Measurements from ENCODE around the gene PLCXD1. TPM values are rescaled to one million over a fixed set of nuclear protein-coding genes. Genes with fewer than 3 reads are reported as not detected.
"Not testable (repeated sequence)": the region's sequence is repeated elsewhere in the genome, so short reads cannot be mapped to it uniquely, and the experiment has no call there.

The PLCXD1 gene
- total RNA-seq, 2 donors from 2014 or later = 18.3 to 61.7 TPM

DNA sequence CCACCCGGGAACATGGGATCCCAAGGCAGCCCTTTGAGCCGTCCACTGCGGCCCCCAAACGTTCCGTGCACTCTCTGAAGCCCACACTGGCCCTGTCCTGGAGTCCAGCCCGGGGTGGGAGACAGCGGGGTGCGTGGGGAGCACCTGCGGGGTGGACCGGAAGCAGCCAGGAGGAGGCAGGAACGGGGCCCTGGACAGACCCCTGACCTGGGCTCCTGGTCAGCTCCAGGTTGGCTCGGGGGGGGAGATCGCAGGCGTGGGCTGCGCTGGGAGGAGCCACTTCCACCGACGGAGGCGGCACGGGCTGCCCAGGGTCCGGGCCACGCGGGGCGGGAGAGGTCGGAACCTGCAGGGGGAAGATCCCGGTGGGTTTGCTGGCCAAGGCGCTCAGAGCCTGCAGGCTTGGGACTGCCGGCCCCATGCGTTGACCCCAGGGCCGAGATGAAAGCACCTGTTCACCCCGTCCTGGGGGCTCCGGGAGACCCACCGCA lies 5.7 kb upstream of the PLCXD1 start:
- peaks cover 0 to 11% of the 10 kb centered on the region in 2 donors for H3K4me1 Mint-ChIP-seq (ENCODE audit: low read depth in 2 of 2)
- no peak overlapping the region for H3K27ac Mint-ChIP-seq
- H3K4me3 Mint-ChIP-seq = peak overlapping the region; percentile 56
- no peaks in the 10 kb centered on the region for H3K36me3 Mint-ChIP-seq
- DNase-seq (ENCODE audit: low spot score) = no peak
- peaks cover 0 to 4% of the 10 kb centered on the region in 2 donors for H3K27me3 Mint-ChIP-seq
- no peaks in the 10 kb centered on the region for H3K9me3 Mint-ChIP-seq
- ATAC-seq = peak; percentile 21 to 26

- H3K27me3 Mint-ChIP-seq = peaks cover 0 to 4% of the 10 kb centered on the region in 2 donors
- DNase-seq (ENCODE audit: low spot score) (peak; percentile 76), ATAC-seq (peak; percentile 92 to 95)
- no peaks in the 10 kb centered on the region for H3K9me3 Mint-ChIP-seq
- H3K27ac Mint-ChIP-seq = no peak overlapping the region
- H3K4me1 Mint-ChIP-seq (ENCODE audit: low read depth in 2 of 2) = peaks cover 0 to 11% of the 10 kb centered on the region in 2 donors
- peak overlapping the region; percentile 71 for H3K4me3 Mint-ChIP-seq
- H3K36me3 Mint-ChIP-seq = no peaks in the 10 kb centered on the region
Observed at GRCh38 chrX:275967-276580, 5.1 kb upstream of the PLCXD1 start.

- H3K27ac Mint-ChIP-seq = no peak overlapping the region
- no peaks in the 10 kb centered on the region for H3K36me3 Mint-ChIP-seq
- ATAC-seq (peak; percentile 70 to 76), DNase-seq (ENCODE audit: low spot score) (no peak)
- peaks cover 0 to 4% of the 10 kb centered on the region in 2 donors for H3K27me3 Mint-ChIP-seq
- H3K4me3 Mint-ChIP-seq = peak overlapping the region; percentile 71
- H3K4me1 Mint-ChIP-seq (ENCODE audit: low read depth in 2 of 2) = peaks cover 0 to 11% of the 10 kb centered on the region in 2 donors
- H3K9me3 Mint-ChIP-seq = no peaks in the 10 kb centered on the region
Observed at GRCh38 chrX:276581-277201, 4.5 kb upstream of the PLCXD1 start.

DNA sequence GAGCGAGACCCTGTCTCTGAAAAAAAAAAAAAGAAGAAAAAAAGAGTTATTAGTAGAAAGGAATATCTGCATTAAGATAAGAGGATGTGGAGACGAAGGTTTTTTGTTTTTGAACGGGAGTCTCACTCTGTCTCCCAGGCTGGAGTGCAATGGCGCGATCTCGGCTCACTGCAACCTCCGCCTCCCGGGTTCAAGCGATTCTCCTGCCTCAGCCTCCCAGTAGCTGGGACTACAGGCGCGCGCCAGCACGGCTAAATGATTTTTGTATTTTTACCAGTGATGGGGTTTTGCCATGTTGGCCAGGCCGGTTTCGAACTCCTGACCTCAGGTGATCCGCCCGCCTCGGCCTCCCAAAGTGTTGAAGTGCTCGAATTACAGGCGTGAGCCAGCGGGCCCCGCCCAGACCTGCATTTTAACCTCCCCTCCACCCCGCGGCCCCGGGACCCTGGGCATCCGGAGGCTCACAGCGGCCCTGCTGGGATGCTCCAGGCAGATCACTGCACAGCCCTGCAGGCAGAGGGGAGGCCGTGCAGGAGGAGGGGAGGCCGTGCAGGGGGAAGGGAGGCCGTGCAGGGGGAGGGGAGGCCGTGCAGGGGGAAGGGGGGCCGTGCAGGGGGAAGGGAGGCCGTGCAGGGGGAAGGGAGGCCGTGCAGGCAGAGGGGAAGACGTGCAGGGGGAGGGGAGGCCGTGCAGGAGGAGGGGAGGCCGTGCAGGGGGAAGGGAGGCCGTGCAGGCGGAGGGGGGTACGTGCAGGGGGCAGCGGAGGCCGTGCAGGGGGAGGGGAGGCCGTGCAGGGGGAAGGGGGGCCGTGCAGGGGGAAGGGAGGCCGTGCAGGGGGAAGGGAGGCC lies 1.2 kb upstream of the PLCXD1 start:
- Mint-ChIP-seq H3K4me1 (ENCODE audit: low read depth in 2 of 2) (peaks cover 0 to 17% of the 10 kb centered on the region in 2 donors), H3K4me3 (peak overlapping the region; percentile 30)
- DNase-seq (ENCODE audit: low spot score); H3K27ac Mint-ChIP-seq; H3K27me3 Mint-ChIP-seq; ATAC-seq; H3K9me3 Mint-ChIP-seq; H3K36me3 Mint-ChIP-seq: not testable (repeated sequence)

DNA sequence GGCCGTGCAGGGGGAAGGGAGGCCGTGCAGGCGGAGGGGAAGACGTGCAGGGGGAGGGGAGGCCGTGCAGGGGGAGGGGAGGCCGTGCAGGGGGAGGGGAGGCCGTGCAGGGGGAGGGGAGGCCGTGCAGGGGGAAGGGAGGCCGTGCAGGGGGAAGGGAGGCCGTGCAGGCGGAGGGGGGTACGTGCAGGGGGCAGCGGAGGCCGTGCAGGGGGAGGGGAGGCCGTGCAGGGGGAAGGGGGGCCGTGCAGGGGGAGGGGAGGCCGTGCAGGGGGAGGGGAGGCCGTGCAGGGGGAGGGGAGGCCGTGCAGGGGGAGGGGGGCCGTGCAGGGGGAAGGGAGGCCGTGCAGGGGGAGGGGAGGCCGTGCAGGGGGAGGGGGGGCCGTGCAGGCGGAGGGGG lies 459 bp upstream of the PLCXD1 start:
- not testable (repeated sequence) for H3K27ac Mint-ChIP-seq; ATAC-seq; H3K9me3 Mint-ChIP-seq; DNase-seq (ENCODE audit: low spot score); H3K36me3 Mint-ChIP-seq; H3K4me3 Mint-ChIP-seq; H3K27me3 Mint-ChIP-seq
- H3K4me1 Mint-ChIP-seq (ENCODE audit: low read depth in 2 of 2) = peaks cover 0 to 17% of the 10 kb centered on the region in 2 donors

GRCh38 chrX:282000-282681 lies 960 bp downstream of the PLCXD1 start:
- not testable (repeated sequence) for H3K27me3 Mint-ChIP-seq; DNase-seq (ENCODE audit: low spot score); ATAC-seq; H3K36me3 Mint-ChIP-seq; H3K9me3 Mint-ChIP-seq
- Mint-ChIP-seq H3K4me3 (peak overlapping the region; percentile 65), H3K4me1 (ENCODE audit: low read depth in 2 of 2) (peaks cover 0 to 20% of the 10 kb centered on the region in 2 donors), H3K27ac (peak overlapping the region in 1 of 2 donors; percentile 81)

DNA sequence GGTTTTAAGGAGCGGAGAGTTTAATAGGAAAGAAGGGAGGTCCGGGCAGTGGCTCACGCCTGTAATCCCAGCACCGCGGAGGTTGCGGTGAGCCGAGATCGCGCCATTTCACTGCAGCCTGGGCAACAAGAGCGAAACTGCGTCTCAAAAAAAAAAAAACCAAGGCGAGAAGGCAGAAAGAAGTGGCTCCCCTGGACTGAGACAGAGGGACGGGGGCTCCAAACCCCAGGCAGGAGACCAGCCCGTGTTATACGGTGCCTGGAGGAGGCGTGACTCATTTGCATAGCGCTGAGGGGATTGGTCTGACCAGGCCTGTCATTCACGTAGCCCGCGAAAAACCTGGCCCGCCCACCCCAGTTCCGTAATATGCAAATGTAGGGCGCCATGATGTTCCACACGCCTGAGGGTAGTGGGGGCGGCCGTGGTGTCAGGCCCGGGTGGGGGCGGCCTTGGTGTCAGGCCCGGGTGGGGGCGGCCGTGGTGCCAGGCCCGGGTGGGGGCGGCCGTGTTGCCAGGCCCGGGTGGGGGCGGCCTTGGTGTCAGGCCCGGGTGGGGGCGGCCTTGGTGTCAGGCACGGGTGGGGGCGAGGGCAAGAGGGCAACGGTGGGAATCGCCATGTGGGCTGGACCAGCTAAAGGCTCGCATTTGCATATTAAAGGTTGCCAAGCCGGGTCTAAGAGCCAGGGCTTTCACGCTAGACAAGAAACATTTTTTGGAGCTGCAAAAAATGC lies 2.1 kb downstream of the PLCXD1 start:
- H3K27ac Mint-ChIP-seq = peak overlapping the region; percentile 81 to 91
- peaks cover 0 to 18% of the 10 kb centered on the region in 2 donors for H3K4me1 Mint-ChIP-seq (ENCODE audit: low read depth in 2 of 2)
- peaks cover 0 to 4% of the 10 kb centered on the region in 2 donors for H3K27me3 Mint-ChIP-seq
- peak; percentile 93 for DNase-seq (ENCODE audit: low spot score)
- peak; percentile 100 for ATAC-seq
- peak overlapping the region; percentile 93 for H3K4me3 Mint-ChIP-seq
- no peaks in the 10 kb centered on the region for H3K9me3 Mint-ChIP-seq
- no peaks in the 10 kb centered on the region for H3K36me3 Mint-ChIP-seq

DNA sequence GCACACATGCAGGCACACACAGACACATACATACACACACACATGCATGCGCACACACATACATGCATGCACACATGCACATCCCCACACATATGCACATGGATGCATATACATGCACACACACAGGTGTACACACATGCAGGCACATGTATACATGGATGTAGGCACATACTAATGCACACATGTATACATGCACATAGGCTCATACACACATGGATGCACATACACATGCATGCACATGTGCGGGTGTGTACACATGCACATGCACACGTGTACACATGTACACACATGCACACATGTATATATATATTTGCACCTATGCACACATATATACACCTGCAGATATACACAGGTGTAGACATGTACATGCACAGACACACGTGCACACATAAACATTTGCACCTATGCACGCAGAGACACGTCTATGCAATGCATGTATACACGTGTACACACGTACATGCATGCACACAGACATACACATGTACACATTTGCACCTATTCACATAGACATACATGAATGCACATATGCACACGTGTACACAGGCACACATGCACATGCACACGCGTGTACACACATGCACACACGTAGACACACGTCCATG lies 4.0 kb downstream of the PLCXD1 start:
- no peak for DNase-seq (ENCODE audit: low spot score)
- Mint-ChIP-seq H3K9me3 (no peaks in the 10 kb centered on the region), H3K27ac (no peak overlapping the region), H3K36me3 (no peaks in the 10 kb centered on the region), H3K4me1 (ENCODE audit: low read depth in 2 of 2) (peaks cover 0 to 13% of the 10 kb centered on the region in 2 donors), H3K27me3 (no peaks in the 10 kb centered on the region), H3K4me3 (no peak overlapping the region)
- ATAC-seq = no peak

- ATAC-seq (no peak), DNase-seq (ENCODE audit: low spot score) (no peak)
- peaks cover 0 to 13% of the 10 kb centered on the region in 2 donors for H3K4me1 Mint-ChIP-seq (ENCODE audit: low read depth in 2 of 2)
- no peak overlapping the region for H3K4me3 Mint-ChIP-seq
- no peak overlapping the region for H3K27ac Mint-ChIP-seq
- no peaks in the 10 kb centered on the region for H3K36me3 Mint-ChIP-seq
- H3K27me3 Mint-ChIP-seq = no peaks in the 10 kb centered on the region
- no peaks in the 10 kb centered on the region for H3K9me3 Mint-ChIP-seq
Observed at GRCh38 chrX:287670-288069, 6.5 kb downstream of the PLCXD1 start.

GRCh38 chrX:288561-288991 lies 7.4 kb downstream of the PLCXD1 start:
- Mint-ChIP-seq H3K27ac (no peak overlapping the region), H3K27me3 (no peaks in the 10 kb centered on the region), H3K9me3 (no peaks in the 10 kb centered on the region), H3K4me3 (no peak overlapping the region), H3K4me1 (ENCODE audit: low read depth in 2 of 2) (peaks cover 0 to 11% of the 10 kb centered on the region in 2 donors), H3K36me3 (peaks cover 3% of the 10 kb centered on the region)
- peak in 1 of 2 donors; percentile 40 for ATAC-seq
- no peak for DNase-seq (ENCODE audit: low spot score)

DNA sequence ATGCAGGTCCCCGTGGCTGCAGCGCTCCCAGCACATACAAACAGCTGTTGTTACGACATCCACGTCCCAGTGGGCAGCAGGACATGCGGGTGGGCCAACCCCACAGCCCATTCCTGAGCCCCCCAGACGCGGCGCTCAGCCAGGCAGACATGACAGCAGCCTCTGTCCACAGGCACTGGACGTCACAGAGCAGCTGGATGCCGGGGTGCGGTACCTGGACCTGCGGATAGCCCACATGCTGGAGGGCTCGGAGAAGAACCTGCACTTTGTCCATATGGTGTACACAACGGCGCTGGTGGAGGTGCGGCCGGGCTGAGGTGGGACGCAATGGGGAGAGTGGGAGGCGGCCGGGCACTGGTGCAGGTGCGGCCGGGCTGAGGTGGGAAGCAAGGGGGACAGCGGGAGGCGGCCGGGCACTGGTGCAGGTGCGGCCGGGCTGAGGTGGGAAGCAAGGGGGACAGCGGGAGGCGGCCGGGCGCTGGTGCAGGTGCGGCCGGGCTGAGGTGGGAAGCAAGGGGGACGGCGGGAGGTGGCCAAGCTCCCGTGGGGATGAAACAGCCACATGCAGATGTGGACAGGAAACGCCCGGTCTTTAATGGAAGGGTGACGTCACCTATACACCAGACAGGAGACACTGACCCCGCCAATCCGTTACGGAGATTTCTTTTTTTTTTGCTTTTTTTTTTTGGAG lies 9.4 kb downstream of the PLCXD1 start:
- Mint-ChIP-seq H3K4me1 (ENCODE audit: low read depth in 2 of 2) (peaks cover 0 to 7% of the 10 kb centered on the region in 2 donors), H3K36me3 (peaks cover 5% of the 10 kb centered on the region), H3K27me3 (no peaks in the 10 kb centered on the region), H3K4me3 (no peak overlapping the region), H3K9me3 (no peaks in the 10 kb centered on the region), H3K27ac (no peak overlapping the region)
- DNase-seq (ENCODE audit: low spot score) (no peak), ATAC-seq (no peak)

DNA sequence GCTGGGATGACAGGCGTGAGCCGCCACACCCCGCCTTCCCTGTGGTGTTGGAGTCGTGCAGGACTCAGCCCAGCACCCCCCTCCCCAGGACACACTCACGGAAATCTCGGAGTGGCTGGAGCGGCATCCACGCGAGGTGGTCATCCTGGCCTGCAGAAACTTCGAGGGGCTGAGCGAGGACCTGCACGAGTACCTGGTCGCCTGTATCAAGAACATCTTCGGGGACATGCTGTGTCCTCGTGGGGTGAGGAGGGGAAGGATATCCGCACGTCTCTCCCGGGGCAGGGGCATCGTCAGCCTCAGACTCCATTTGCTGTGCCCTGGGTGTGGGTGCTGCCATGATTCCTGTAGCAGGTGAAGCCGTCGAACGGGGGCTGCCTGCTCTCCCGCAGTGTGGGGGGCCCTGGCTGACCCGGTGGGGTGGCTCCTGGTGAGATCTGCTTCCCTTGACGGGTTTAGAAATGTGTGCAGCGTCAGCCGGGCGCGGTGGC lies 10.3 kb downstream of the PLCXD1 start:
- H3K9me3 Mint-ChIP-seq = no peaks in the 10 kb centered on the region
- no peak overlapping the region for H3K4me3 Mint-ChIP-seq
- peaks cover 5% of the 10 kb centered on the region for H3K36me3 Mint-ChIP-seq
- DNase-seq (ENCODE audit: low spot score) (no peak), ATAC-seq (no peak)
- no peak overlapping the region for H3K27ac Mint-ChIP-seq
- no peaks in the 10 kb centered on the region for H3K27me3 Mint-ChIP-seq
- peaks cover 0 to 3% of the 10 kb centered on the region in 2 donors for H3K4me1 Mint-ChIP-seq (ENCODE audit: low read depth in 2 of 2)

Data from natural killer cell treated with Interleukin-12 subunit alpha and Interleukin-12 subunit beta and Interleukin-15 and Interleukin-18, amount 100 ng/mL, for 72 hours (primary cell).